ENCODE data around the gene GULP1.

- no peak for TF ChIP-seq CTCF (IDR thresholded peaks at IDR 0.05; ENCODE audit: insufficient read depth, low read length)
- TF ChIP-seq POLR2AphosphoS5 (IDR thresholded peaks at IDR 0.05; ENCODE audit: low read depth): no peak
- TF ChIP-seq REST (IDR thresholded peaks at IDR 0.05; ENCODE audit: insufficient replicate concordance, low read depth): no peak
- TF ChIP-seq SPI1 (IDR thresholded peaks at IDR 0.05; ENCODE audit: borderline replicate concordance, low read depth): no peak
- TF ChIP-seq GABPA (IDR thresholded peaks at IDR 0.05; ENCODE audit: low read depth): no peak
Measured at GRCh38 chr2:188285774-188286173, 5.9 kb upstream of the GULP1 start.
